NCI-H460 (cell line): Measurements from ENCODE around the gene ZNF423. TPM values are rescaled to one million over a fixed set of nuclear protein-coding genes. Genes with fewer than 3 reads are reported as not detected.
"Not testable (repeated sequence)": the region's sequence is repeated elsewhere in the genome, so short reads cannot be mapped to it uniquely, and the experiment has no call there.

Experiments
- DNase-seq: peaks from one replicate; pipeline ENCODE4 v3.0.0-alpha.2; 2016; ENCODE audit warnings: low read depth; ENCODE audit errors: extremely low read depth
- total RNA-seq: library from RNA; depleted of rRNA; stranded (reverse); fragments of >200 nt; shearing (Covaris generic); gene quantifications from 2 replicates; pipeline ENCODE4 v1.2.3, GENCODE V29; 2014

Gene ZNF423
- total RNA-seq, 1 experiment from 2014 or later: not detected

DNA sequence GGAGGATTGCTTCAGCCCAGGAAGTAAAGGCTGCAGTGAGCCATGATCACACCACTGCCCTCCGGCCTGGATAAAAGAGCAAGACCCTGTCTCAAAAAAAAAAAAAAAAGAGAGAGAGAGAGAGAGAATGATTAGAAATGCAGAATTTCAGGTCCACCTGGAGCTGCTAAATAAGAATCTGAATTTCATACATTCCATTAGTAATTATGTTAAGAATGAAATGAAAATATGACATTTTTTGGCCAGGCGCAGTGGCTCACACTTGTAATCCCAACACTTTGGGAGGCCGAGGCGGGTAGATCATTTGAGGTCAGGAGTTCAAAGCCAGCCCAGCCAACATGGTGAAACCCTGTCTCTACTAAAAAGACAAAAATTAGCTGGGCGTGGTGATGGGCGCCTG is 178.3 kb downstream of the ZNF423 start:
- not testable (repeated sequence) for DNase-seq

DNA sequence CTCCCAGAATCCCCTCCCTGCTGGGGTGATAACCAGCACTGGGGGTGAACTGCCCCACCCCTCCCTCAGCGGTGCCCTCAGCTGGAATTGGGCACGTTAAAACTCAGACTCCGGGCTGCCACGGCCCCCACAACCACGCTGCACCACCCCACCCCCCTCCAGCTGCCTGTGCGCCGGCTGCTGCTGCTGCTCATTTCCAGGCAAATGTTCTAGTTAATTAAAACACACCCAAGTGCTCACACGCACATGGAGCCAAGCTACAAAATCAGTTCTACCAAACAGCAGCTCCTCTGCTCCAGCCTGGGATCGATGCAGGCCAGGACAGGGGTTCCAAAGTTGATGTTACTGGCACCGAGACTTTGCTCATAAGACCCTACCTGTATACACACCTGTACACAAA is 180.5 kb downstream of the ZNF423 start:
- DNase-seq: no peak

DNA sequence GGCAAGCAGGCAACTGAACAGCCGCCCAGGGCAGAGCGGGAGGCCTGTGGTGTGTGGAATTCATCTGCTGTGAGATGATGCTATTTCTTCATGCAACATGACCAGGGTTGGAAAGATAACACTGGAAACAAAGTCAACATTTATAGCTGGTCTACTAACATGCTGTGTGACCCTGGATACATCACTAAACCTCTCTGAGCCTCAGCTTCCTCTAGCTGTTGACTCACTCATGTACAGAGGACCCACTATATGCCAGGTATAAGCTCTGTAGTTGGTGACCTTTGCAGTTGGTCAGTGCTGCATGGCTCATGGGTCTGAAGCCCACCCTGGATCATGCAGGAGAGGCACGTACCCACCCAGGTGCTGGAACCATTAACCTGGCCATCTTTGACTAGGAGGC is 180.9 kb downstream of the ZNF423 start:
- DNase-seq: no peak

DNA sequence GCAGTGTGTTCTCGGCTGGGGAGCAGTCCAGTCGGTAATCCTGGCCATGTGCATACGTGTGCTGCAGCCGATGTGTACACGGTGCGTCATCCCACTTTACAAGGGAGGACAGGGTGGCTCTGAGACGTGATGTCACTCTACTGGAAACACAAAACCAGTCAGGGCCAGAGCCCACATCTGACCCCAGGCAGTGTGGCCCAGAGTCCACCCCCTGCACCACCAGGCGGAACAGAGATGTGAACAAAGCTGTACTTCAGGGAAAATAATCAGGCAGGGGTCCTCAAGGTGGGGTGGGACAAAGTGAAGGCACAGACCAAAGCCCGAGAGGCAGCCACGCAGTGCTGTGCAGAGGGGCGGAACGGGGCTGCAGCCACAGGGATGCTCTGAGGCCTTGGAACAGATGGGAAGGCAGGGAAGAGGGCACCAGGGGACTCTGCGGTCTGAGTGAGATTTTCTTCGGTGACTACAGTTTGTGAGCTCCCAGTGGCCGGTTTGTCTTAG is 181.5 kb downstream of the ZNF423 start:
- no peak for DNase-seq

DNA sequence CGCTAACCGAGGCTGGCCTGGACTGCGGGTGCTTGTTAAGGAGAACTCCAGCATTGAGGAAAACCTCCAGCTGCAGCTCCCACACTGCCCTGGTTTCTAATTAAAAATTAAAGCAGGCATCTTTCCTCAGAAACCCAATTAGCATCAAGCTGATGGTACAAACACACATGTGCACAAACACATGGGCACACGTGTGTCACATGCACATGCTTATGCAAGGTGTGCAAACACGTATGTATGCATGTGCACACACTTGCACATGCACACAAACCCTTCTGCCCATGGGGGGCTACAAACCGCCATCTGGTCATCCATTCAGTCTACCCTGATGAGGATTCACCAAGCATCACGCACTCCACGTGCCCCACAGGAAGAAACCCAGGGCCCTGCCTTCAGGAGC is 182.5 kb downstream of the ZNF423 start:
- DNase-seq: no peak

DNA sequence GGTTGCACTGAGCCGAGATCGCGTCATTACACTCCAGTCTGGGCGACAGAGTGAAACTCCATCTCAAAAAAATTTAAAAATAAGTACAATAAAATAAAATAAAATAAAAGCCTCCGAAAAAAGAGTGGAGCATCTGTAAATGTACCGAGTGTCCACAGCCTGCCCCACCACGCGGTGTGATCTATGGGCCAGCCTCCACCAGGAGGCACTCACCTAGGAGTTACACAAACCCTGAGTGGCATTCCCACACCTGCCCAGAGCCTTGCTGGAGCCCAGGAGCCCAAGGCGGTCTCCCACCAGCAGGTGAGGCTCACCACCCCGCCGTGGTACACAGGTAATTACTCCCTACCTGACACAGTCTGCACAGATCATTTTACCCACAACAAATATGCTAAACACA is 183.2 kb downstream of the ZNF423 start:
- no peak for DNase-seq

DNA sequence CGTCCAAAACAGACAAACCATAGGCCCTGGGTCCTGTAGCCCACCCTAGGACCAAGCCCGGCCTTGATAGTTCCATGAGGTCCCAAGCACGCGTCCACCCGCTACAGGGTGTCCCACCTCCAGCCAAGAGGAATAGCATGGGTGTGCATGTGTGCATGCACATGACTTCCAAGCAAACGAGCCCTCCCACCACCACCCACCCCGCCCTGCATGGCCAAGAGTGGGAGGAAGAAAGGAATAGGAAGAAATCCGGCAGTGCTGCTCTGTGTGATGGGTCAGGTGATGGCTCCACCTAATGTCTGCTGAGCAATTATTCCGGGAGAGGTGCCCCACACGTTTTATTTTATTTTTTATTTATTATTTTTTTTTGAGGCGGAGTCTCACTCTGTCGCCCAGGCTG is 184.6 kb downstream of the ZNF423 start:
- no peak for DNase-seq

DNA sequence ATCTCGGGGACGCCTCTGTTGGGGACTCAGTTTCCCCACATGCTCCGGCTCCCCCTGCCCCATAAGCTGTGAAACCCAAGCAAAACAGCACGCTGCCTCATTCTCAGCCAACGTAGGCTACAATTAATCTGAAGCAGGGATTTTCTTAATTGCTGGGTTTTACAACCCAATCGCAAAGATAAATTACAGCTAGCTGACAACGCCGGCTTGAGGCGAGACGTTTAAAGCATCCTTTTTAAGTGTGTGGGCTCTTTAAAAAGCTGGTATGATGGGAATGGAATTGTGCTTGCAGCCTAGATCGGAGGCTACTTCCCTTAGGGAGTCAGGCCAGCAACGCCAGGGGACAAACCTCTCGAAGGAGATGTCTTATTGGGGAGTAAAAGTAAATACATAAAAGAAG is 185.3 kb downstream of the ZNF423 start:
- DNase-seq: no peak

DNA sequence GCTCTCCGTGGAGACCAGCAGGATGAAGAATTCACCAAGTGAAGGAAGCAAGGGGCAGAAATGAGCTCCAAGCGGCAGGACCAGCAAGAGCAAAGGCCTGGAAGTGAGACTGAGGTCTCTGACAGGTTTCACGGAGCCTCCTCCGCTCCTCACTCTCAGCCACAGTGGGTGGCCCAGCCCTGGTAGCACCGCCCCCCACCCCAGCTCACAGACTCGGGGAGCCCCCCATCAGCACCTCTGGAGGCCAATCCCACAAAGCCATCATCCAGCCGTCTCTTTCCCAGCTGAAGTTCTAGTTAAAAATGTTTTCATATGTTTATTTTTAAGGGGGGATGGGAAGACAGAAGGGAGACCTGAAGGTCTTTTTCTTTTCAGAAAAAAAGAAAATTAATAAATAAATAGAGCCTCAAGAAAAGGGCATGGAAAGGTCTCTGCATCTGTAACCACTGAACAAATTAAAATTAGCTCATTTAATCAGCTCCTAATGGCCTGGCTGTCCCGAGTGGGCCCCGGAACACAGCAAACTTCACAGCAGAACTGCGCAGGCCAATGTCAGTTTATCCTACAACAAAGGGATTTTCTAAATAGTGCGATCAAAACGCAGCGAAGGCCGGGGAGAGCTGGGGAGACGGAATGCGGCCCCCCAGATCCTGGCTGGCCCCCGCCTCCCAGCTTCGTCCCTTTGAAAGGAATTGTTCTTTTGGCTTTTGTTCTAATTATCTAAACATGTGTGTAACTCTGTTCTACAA is 190.3 kb downstream of the ZNF423 start:
- no peak for DNase-seq

DNA sequence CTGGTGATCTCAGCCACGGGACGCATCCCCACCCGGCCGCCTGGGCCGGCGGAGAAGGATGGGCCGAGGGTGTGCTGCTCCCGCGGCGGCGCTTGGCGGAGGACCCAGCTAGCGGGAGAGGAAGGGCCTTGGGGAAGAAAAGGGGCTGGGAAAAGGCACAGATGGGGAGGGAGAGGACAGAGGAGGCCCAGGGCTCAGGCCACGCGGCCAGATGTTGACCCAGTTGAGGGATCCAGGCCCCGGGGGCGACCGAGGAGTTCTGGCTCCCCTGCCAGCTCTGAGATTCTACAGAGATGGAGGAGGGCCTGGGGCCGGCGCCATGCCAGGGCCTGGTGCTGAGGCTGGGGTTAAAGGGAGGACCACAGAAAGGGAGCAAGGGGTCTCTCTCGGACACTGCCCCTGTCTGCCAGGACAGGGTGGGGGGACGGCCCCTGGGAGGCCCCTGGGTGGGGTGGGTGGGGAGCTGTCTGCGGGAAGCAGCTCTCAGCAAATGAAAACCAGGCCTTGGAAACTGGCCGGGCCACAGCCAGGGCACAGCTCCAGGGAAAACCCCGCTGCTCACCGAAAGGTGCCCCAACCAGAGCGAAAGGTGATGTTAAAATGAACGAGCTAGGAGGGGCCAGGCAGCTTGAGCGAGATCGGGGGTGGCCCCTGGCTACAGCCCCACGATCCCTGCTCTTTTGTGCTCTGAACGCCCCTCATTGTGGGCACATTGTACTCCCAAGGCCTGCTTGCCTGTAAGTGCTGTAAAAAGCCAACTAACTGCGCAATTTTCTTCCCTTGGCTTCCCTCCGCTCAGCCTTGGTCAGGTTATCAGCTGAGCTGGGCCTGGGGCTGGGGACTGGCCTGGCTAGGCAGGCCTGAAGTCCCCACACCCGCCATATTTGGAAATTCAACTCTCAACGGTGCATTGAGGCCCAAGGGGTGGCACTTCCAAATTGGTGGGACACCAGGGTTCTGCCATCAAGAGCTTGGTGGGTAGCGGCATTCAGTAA is 191.4 kb downstream of the ZNF423 start:
- no peak for DNase-seq

DNA sequence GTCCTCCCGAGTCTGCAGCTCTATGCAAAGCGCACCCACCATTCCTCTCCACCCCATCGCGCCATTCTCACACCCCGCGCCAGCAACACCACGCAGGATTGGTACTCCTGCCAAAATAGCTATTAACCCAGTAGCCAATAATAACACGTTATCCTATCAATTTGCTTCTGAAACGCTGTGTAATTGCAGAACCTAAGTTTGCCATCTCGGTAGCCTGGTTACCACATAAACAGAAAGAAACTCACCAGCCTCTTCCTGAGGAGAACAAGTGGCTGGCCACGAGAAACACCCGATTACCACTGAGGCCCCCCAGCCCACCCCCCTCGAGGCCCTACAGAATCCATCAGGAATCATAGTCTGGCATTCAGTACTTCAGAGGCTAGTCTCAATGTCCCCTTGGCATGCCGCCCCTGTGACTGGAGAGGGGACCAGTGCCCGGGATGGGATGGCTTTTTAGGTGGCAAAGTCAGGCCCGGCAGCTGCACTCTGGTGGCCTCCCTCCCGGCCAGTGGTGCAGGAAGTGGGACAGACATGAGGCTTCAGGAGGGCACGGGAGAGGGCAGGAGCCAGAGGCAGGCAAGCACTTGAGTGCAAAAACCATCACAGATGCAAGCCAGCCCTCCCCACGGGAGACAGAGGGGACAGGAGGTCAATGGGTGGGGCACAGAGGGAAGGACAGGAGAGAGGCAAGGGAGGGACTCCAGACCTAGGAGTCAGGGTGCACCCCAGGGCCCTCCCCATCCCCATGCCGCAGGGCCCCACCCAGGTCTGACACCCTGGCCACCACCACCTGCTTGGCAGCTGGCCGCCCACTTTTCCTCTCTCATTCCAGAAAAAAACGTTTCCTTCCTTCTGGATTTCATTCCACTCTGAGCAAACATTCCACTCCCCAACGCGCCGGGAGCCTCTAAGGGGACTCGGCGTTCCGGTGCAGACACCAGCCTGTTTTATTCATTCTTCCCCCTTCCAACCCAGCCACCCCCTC is 192.5 kb downstream of the ZNF423 start:
- DNase-seq: no peak

DNA sequence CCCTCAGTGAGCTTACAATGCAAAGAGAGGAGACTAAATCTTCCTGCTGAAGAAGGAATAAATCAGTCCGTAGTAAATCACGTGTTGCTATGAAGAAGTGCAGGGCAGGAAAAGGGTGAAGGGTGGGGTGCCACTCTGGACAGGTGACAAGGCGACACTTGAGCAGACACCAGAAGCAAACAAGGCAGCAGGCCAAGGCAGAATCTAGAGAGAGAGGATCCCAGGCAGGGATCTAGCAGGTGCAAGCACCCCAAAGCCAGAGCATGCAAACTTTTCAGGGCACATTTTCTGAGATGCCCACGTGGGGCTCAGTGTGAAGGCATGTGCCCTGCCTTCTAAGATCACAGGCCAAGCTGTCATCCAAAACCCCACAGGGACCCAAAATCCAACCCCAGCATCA is 193.3 kb downstream of the ZNF423 start:
- DNase-seq: no peak

DNA sequence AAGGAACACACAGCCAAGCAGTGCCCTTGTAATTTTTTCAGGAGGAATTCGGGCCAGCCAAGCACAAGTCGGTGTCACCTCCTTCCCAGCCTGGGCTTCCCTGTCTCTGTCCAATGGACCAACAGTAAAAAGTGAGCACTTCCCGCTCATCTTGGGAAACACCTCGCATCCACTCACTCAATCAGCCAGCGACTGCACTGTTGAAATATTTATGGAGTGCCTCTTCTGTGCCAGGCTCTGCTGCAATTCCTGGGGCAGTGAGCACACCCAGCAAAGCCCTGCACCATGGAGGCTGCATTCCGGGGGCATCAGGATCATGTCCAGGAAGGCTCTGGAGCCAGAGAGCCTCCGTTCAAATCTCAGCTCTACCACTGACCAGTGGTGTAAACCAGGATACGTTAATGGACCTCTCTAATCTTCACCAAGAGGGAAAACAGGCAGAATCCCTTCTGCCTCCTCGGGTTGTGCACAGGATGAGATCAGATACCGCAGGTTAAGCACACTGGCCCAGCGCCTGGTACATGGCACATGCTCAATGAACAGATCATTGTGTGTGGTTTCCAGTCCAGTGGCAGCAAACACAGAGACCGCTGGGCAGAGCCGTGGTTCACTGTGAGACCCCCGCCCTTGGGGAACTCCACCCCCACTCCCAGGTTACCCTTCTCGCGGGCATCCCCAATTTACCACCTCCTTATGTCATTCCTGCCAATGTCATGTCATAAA is 194.3 kb downstream of the ZNF423 start:
- DNase-seq: no peak

DNA sequence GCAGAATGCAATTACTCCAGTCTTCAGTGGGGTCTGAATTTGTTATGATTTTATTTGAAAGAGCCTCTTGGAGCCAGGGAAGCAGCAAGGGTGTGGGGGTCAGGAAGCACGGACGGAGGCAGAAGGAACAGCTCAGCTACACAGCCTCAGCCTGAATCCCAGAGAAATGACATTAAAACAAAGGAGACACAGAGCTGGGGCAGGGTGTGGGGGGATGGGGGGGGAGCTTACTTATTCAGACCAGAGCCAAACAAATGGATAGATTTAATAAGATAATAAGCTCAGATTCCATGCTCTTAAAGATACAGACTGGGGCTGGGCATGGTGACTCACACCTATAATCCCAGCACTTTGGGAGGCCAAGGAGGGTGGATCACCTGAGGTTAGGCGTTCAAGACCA is 195.3 kb downstream of the ZNF423 start:
- no peak for DNase-seq

DNA sequence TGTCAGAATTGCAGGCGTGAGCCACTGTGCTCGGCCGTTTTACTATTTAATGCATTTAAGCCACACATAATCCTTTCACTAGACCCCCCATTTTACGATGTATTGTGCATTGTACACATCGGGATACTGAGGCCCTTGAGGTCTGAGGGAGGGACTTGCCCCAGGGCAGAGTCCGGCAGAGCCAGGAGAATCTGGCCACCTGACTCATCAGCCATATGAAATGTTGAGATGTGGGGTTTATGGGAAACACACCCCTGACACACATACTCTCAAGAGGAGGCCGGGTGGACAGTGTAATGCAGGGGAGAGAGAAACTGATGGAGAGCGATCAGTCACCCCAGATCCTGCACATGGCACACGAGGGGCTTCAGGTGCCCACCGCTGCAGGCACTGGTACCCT is 196.6 kb downstream of the ZNF423 start:
- no peak for DNase-seq

DNA sequence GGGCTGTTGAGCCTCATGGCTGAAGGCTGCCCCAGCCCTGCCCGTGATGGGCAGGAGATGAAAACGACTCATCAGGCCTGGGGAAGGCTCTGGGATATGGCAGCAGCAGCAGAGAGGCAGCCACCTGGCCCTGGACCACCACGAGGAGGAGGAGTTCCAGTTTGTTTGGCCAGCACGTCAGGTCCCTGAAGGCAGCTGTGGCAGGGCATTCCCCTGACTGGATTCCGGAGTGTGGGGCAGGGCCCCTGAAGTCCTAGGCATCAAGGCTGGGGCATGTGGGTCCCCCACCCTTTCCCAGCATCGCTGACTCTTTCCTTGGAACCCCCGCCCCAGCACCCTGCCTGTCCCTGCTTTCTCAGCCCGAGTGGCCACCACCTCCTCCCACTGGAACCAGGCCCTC is 197.4 kb downstream of the ZNF423 start:
- DNase-seq: no peak

DNA sequence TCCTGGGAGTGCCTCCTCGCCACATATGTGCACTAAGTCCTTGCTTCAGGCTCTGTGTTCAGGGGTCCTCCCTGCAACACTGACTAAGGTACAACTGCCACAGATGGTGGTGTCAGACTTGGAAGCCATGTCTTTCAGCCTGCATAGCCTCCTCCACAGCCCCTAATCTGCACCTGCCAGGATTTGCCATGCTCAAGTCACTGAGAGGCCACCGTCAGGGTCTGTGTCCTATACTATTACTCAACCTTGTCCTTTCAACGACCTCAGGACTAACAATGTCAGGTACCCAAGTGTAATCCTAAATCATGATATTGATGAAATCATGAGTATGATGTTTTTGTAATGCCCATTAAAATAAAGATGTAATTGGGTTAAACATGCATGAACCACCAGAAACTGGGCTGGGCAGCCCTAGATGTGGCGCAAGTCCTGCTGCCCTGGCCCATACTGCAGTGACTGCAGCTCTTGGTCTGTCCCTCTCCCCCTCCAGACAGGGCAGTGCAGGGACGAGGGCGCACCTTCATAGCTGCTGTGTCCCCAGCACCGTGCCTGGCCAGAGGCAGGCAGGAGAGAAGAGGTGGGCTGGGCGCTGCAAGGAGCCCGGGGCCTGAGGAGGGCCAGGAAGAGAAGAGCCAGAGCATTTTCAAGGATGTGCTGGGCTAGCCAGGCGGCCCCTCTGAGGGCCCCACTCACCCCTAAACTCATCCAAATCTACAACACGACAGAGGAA is 198.0 kb downstream of the ZNF423 start:
- no peak for DNase-seq

DNA sequence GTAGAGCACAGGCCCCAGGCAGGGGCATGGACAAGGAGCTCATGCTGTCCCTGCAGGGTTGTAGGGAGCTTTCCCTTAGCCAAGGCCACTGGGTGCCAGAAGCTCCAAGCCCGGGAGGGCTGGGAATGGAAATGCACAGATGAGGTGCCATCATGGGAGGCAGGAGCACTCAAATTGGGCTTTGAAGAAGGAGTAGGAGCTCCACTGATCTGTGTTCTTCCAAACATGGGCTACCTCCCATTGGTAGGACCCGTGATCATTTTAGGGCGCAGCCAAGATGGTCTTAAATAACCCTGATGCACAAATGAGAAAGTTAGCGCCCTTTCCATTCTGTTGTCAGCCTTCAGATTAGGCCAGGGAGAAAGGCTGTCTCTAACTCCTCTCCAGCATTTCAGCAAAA is 201.5 kb downstream of the ZNF423 start:
- DNase-seq: no peak

DNA sequence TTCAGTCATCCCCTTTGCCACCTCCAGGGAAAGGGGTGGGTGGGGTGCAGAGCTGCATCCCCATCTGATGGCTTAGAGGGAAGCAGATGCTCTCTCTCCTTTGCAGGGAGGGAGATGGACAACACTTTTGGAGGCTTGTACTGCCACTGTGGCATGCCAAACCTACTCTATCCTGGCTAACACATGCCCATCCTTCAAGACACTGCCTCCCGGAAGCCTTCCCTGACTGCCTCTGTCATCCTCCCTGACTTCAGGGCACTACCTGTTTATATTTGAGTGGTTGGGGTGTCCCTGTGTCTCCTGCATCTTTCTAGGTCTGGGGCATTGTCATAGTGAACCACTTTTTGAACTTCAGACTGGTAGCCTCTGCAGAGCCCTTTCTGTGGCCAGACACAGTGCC is 202.3 kb downstream of the ZNF423 start:
- DNase-seq: no peak
